Aortic smooth muscle cell (primary cell): ENCODE measurements around the gene RHBG. TPM values are rescaled to one million over a fixed set of nuclear protein-coding genes. Genes with fewer than 3 reads are reported as not detected.

Source experiments
- total RNA-seq: library from RNA; depleted of rRNA; stranded (reverse); fragments of >200 nt; gene quantifications from 2 replicates; pipeline ENCODE4 v1.2.3, GENCODE V29; 2014

The RHBG gene, protein sequence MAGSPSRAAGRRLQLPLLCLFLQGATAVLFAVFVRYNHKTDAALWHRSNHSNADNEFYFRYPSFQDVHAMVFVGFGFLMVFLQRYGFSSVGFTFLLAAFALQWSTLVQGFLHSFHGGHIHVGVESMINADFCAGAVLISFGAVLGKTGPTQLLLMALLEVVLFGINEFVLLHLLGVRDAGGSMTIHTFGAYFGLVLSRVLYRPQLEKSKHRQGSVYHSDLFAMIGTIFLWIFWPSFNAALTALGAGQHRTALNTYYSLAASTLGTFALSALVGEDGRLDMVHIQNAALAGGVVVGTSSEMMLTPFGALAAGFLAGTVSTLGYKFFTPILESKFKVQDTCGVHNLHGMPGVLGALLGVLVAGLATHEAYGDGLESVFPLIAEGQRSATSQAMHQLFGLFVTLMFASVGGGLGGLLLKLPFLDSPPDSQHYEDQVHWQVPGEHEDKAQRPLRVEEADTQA
- total RNA-seq: not detected in 2 replicates

DNA sequence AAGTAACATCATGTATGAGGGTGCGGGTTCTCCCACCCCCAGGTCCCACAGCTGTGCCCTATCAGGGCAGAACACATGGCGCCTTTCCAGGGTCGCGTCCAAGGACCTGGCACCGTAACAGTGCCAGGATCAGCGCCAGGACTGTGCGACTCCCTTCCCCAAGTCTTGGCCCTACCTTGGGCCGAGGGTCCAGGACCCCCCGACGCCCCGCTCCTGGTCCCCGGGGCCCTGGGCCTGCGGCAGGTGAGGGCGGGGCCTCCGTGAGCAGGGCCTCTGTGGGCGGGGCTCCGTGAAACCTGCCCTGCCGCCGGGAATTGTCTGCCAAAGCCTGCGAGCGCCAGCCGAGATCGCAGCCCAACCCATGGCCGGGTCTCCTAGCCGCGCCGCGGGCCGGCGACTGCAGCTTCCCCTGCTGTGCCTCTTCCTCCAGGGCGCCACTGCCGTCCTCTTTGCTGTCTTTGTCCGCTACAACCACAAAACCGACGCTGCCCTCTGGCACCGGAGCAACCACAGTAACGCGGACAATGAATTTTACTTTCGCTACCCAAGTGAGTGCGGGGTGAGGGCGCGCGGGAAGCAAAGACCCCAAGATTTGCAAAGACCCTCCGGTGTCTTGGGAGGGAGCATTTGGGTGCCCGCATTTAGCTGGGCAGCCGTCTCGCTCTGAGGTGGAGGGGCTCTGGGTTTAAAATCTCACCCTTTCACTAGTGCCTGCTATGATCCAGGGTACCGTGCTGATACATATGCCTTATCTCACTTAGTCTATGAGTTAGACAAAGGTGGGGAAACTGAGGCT is at the start of gene RHBG:
TSS of gene RHBG (plus strand) at position 323 of the 796 bp plus-strand sequence. CDS start at position 362, 39 bp downstream.

DNA sequence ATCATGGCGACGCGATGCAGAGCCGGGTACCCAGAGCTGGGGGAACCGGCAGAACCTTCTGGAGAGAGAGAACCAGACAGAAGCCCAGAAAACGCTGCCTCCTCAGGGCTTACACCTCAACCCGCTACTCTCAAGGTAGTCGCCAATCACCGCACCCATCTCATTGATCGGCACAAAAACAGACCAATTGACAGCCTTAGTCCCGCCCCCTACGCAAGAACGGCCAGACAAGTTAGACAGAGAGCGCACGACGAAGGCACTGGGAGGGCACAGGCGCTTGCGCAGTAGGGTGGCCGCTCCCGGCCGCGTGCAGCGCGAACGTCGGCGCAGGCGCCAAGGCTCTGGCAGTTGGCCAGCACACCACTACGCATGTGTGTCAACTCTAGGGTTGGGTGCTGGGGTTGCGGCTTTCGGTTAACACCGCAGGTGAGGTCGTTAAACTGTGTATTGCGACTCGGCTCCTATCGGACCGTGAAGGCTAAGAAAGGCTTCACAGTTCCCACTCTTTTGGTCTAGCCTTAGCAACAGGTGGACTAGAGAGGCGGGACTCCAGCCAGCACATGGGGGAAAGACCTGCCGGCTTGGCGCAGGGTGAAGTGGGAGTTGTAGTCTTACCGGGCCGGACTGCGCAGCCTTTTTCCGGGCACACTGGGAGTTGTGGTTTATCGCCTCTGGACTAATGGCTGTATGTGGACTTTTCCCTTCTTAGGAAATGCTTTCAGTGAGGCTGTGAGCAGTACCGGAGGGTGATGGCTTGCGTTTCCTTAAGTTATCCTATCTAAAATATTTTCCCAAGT is 30.6 kb upstream of the RHBG start, which contains the start of the genes CCT3 and TSACC:
TSS of gene CCT3 (minus strand) at position 113 of the 797 bp plus-strand sequence. CDS start at position 5, 108 bp downstream.
TSS of gene TSACC (plus strand) at position 347 of the 797 bp plus-strand sequence. CDS start 1,232 bp downstream, outside the sequence.

Other genes starting within 250 kb of the RHBG start
- 3.0 and 6.8 TPM in 2 replicates for gene SEMA4A, start 215.6 kb upstream of the RHBG start, total RNA-seq
- 9.2 and 10.1 TPM in 2 replicates for gene SLC25A44, start 175.1 kb upstream of the RHBG start, total RNA-seq
- gene PMF1, start 156.2 kb upstream of the RHBG start, total RNA-seq: 28.5 and 29.5 TPM in 2 replicates
- 0.13 TPM in 1 of 2 replicates, not detected in the other for gene BGLAP, start 127.0 kb upstream of the RHBG start, total RNA-seq
- 0.26 and 0.44 TPM in 2 replicates for gene PAQR6, start 121.2 kb upstream of the RHBG start, total RNA-seq
- 31.1 and 35.0 TPM in 2 replicates for gene SMG5, start 86.4 kb upstream of the RHBG start, total RNA-seq
- 1.1 and 1.6 TPM in 2 replicates for gene TMEM79, start 84.9 kb upstream of the RHBG start, total RNA-seq
- 67.9 and 83.3 TPM in 2 replicates for gene GLMP, start 73.5 kb upstream of the RHBG start, total RNA-seq
- 0.26 TPM in 1 of 2 replicates, not detected in the other for gene VHLL, start 69.9 kb upstream of the RHBG start, total RNA-seq
- gene CCT3, start 30.9 kb upstream of the RHBG start, total RNA-seq: 291 and 402 TPM in 2 replicates
- not detected in 2 replicates for gene TSACC, start 30.7 kb upstream of the RHBG start, total RNA-seq
- gene MEF2D, start 131.6 kb downstream of the RHBG start, total RNA-seq: 6.3 and 13.2 TPM in 2 replicates
- 18.8 and 25.0 TPM in 2 replicates for gene IQGAP3, start 203.4 kb downstream of the RHBG start, total RNA-seq
- not detected in 2 replicates for gene TTC24, start 210.5 kb downstream of the RHBG start, total RNA-seq
- gene NAXE, start 222.6 kb downstream of the RHBG start, total RNA-seq: 64.0 and 67.9 TPM in 2 replicates
- gene GPATCH4, start 232.3 kb downstream of the RHBG start, total RNA-seq: 9.9 and 14.3 TPM in 2 replicates